ENCODE data around the gene JAK3.

Gene JAK3

GRCh38 chr19:17775991-17776803, 71.6 kb downstream of the JAK3 start:
- DNase-seq = no peak

DNA sequence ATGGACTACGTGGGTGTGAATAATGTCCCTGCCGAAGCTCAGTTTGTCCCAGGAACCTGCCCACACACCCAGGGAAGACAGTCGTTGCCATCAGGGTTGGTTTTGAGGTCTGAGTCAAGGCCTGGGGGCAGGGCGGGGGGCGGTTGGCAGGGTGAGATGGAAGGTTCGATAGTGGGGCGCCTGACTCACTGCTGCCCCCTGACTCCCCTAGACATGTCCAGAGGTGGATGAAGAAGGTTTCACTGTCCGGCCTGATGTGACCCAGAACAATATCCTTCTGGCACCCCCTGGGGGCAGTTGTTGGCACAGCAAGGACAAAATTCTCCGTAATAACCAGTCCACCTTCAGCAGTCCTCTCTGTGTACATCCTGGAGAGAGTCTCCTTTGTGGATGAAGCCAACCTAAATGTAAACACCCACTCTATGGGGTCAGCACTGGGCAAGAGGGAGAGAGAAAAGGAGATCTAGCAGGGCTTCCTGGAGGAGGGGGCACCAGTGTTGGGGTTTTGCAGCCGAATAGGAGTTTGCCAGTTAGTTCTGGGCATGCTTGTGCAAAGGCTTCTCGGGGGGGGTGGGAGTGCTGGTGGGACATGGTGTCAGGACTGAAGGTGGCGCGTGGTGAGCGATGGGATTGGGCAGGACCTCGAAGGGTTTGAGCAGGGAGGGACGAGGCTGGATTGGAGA, 72.4 kb downstream of the JAK3 start:
- peak in 1 of 3 experiments; percentile 20 for DNase-seq
